Spleen (tissue), 7 donors: ENCODE measurements around the gene ACACA.
"Not testable (repeated sequence)": the region's sequence is repeated elsewhere in the genome, so short reads cannot be mapped to it uniquely, and the experiment has no call there.

Source experiments
- POLR2A ChIP-seq, 3 donors: fragments of 450-650 bp; IDR thresholded peaks; one replicate each; pipeline ENCODE4 v1.5.1; 2017; ENCODE audit warnings: antibody characterized with exemption in 3 of 3, mild to moderate bottlenecking in 1 of 3
- POLR2AphosphoS5 ChIP-seq, 3 donors: sonication (generic); formaldehyde crosslinking; IDR thresholded peaks; one replicate each; pipeline ENCODE4 v1.5.1; 2017; ENCODE audit warnings: antibody characterized with exemption in 3 of 3
- TF ChIP-seq, protein P1 (sequence below), 11 experiments: fragments of 200-600 bp in 7 of 11; fragments of 450-650 bp in 4 of 11; sonication (generic) in 4 of 11; IDR thresholded peaks in 8 of 11; conservative IDR thresholded peaks in 3 of 11; 1 replicate in 7 of 11; 2 replicates in 4 of 11; pipeline versions ENCODE4 v1.4.0 to v1.8.0; 2016 to 2021; ENCODE audit warnings: antibody characterized with exemption in 11 of 11, inconsistent platforms in 4 of 11, mild to moderate bottlenecking in 1 of 11
- donor health status: DM: no; HTN: no; CAD: no; lungs with moderate emphysema.
- donor health status: DM: no; HTN: no; CAD: no.
- donor health status: DM: no; HTN: no; CAD: no.

DNA sequence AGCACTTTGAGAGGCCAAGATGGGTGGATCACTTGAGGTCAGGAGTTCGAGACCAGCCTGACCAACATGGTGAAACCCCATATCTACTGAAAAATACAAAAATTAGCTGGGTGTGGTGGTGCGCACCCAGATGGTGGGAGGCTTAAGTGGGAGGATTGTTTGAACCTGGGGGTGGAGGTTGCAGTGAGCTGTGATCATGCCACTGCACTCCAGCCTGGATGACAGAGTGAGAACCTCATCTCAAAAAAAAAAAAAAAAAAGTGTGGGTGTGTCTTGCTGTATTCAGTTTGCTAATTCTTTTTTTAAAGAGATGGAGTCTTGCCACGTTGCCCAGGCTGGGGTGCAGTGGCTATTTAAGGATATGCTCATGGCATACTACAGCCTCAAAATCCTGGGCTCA is 333.2 kb downstream of the ACACA start:
- TF ChIP-seq, protein P1, sequence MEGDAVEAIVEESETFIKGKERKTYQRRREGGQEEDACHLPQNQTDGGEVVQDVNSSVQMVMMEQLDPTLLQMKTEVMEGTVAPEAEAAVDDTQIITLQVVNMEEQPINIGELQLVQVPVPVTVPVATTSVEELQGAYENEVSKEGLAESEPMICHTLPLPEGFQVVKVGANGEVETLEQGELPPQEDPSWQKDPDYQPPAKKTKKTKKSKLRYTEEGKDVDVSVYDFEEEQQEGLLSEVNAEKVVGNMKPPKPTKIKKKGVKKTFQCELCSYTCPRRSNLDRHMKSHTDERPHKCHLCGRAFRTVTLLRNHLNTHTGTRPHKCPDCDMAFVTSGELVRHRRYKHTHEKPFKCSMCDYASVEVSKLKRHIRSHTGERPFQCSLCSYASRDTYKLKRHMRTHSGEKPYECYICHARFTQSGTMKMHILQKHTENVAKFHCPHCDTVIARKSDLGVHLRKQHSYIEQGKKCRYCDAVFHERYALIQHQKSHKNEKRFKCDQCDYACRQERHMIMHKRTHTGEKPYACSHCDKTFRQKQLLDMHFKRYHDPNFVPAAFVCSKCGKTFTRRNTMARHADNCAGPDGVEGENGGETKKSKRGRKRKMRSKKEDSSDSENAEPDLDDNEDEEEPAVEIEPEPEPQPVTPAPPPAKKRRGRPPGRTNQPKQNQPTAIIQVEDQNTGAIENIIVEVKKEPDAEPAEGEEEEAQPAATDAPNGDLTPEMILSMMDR (IDR thresholded peaks at IDR 0.05 in 8 of 11, conservative IDR thresholded peaks at IDR 0.05 in 3 of 11) = not testable (repeated sequence)
- not testable (repeated sequence) for TF ChIP-seq POLR2A, POLR2AphosphoS5 (IDR thresholded peaks at IDR 0.05)
